ENCODE data around the gene IL17C. TPM values are rescaled to one million over a fixed set of nuclear protein-coding genes. Genes with fewer than 3 reads are reported as not detected.

Gene IL17C
- total RNA-seq, 1 experiment from 2014 or later = not detected

DNA sequence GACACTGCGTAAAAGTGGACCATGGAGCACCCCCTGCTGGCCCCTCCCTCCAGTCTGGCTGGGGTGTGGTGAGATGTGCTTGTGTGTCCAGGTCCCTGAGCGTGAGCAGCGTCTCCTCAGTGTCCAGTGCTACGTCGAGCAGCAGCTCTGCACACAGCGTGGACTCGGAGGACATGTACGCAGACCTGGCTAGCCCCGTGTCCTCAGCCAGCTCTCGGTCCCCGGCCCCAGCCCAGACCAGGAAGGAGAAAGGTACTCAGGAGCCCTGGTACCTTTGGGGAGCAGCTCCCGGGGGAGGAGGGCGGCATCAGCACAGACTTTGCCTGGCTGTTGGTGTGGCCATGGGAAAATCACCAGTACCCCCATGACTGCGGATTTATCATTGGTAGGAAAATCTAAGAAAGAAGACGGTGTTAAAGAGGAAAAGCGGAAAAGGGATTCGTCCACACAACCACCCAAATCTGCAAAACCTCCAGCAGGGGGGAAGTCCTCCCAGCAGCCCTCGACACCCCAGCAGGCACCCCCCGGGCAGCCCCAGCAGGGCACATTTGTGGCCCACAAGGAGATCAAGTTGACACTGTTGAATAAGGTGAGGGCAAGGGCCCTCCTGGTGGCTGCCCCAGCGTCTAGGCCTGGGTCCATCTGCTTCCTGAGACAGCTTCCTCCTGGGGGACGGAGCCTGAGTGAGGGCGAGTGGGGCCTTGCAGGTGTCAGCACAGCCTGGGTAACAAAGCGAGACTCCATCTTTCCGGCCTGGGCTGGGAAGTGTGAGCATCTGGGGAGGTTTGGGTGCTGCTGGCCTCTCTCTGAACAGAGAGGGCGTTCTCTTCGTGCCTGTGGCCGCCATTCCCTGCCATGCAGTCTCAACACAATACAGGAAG lies 10.6 kb upstream of the IL17C start:
- DNase-seq (ENCODE audit: low read depth) = no peak

DNA sequence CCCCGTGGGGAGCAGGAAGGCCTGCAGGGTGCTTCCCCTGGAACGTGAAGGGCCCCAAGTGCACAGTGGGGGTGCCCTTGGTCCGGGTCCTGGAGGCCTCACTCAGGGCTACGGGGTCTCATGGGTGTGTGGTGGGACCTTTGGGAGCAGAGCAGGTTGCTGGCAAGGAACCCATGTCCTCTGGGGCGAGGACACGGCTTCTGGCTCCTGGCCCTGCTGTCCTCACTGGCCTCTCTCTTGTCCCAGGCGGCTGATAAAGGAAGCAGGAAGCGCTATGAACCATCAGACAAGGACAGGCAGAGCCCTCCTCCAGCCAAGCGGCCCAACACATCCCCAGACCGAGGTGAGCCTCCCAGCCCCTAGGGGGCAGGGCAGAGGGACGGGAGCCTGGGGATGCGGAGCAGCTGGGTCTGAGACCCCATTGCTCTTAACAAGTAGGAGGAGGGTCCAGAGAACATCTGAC lies 9.8 kb upstream of the IL17C start:
- DNase-seq (ENCODE audit: low read depth) = no peak

DNA sequence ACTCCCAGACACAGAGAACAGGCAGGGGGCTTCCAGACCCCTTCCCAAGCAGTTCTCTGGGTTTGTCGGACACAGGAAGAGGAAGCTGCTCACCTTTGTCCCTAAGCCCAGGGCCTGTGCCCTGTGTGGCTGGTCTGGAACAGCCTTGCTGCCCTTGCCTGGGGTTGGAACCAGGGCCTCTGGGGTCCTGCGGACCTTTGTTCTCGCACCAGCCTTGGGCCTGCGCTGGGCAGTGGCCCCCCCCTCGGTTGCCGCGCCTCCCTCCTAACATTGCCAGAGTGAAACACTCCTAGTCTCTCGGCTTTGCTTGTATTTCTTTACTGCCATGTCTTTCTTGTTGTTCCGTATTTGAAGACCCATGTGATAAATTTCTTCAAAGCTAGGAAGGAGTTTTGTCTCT lies 8.5 kb upstream of the IL17C start:
- DNase-seq (ENCODE audit: low read depth) = no peak

DNA sequence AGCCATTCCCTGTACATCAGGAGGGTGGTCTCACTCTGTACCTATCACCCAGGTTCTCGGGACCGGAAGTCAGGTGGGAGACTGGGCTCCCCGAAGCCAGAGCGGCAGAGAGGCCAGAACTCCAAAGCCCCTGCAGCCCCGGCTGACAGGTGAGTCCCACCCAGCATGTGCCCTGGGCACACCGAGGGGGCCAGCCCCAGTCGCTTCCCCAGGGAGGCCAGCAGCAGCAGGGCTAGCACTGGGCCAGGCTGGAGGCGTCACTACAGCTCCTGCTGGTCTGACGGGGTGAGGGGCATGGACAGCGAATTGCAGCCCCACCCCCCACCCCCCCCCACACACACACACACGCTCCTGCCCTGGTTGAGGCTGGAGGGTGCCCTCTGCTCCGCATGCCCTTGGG lies 7.9 kb upstream of the IL17C start:
- DNase-seq (ENCODE audit: low read depth) = no peak

DNA sequence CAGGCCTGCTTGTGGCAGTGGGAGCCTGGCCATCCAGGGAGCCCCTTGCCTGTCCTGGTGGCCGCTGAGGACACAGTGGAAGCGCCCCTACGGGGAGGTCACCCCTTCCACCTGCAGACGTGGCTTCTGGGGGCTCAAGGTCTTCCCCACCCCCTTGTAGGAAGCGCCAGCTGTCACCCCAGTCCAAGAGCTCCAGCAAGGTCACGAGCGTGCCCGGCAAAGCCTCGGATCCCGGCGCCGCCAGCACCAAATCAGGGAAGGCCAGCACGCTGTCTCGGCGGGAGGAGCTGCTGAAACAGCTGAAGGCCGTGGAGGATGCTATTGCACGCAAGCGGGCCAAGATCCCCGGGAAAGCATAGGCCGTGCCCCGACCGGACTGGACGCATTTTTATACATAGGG lies 7.4 kb upstream of the IL17C start:
- DNase-seq (ENCODE audit: low read depth) = no peak

DNA sequence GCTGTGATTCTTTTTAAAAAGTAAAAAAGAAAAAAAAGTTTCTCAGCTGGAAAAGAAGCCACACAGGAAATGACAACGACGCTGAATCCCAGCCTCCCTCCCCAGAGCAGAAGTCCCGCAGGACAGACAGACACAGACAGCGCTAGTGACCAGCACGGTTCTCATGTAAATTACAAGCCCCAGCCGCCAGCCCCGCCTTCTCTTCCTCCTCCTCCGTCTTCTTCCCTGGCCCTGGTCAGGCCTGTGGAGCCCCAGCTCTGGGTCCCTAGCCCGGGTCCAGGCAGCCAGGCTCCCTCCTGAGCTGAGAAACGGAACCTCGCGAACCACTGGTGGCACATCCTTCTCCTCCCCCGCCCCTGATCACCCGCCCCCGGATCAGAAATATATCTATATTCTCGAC lies 7.0 kb upstream of the IL17C start:
- DNase-seq (ENCODE audit: low read depth) = no peak

DNA sequence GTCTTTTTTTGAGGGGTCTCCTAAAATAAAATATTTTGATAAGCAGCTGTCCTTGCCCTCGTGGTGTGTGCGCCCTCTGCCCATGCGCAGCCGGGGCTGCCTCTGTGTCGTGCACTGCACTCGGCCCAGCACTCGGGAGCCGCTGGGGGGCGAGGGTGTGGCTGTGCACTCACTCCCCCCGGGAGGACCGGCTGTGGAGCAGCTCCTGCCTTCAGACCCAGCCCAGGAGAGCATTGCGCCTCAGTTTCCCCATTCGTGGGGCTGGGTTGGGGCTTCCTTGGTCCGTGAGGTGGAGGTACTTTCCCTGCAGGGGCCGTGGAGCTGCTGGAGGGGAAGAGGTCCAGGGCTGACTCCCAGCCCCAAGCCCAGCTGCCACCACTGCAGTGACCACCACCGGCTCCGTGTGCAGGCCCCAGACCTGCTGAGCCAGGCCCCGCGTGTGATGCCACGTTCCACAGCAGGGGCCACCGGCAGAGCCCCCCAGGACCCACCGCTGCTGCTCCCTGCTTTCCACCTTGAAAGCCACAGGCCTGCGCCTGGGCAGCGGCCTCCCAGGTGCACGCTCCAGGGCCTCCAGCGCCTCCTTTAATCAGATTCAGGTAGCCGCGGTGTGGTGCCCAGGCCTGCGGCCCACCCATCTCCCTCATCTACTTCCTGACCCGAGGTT lies 6.3 kb upstream of the IL17C start:
- DNase-seq (ENCODE audit: low read depth) = no peak

DNA sequence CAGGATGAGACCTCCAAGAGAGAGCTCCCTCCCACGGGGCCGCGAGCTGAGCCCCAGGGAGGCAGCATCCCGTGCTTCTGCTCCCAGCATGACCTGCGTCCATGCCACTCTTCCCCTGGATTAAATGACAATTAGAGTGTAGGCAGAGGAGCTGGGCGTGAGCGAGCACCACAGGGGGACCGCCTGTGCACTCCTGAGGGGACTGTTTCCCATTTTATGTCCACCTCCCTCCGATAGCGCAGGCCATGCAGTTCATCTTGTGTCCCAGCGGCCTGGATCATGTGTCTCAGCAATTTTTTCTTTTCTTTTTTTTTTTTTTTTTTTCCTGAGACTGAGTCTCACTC lies 5.8 kb upstream of the IL17C start:
- DNase-seq (ENCODE audit: low read depth) = no peak

DNA sequence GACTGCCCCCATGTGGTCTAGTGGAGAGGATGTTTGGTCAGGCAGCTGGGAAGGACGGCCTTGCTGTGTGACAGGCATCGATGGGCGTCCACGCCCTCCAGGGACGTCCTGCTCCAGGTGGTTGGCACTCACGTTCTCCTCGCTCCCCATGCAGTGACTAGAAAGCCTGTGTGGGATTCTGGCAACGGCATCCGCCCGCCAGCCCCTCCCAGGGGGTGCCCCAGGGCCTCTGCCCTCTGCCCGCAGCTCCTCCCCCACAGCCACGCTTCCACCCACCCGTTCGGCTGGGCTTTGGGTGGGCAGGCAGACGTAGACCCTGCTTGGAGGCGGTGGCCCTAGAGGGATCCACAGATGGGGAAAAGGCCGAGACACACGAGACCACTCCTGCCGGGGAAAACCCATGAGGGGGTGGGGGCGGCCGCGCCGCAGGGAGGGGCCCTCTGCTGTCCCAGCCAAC lies 4.7 kb upstream of the IL17C start:
- DNase-seq (ENCODE audit: low read depth) = peak; percentile 42

DNA sequence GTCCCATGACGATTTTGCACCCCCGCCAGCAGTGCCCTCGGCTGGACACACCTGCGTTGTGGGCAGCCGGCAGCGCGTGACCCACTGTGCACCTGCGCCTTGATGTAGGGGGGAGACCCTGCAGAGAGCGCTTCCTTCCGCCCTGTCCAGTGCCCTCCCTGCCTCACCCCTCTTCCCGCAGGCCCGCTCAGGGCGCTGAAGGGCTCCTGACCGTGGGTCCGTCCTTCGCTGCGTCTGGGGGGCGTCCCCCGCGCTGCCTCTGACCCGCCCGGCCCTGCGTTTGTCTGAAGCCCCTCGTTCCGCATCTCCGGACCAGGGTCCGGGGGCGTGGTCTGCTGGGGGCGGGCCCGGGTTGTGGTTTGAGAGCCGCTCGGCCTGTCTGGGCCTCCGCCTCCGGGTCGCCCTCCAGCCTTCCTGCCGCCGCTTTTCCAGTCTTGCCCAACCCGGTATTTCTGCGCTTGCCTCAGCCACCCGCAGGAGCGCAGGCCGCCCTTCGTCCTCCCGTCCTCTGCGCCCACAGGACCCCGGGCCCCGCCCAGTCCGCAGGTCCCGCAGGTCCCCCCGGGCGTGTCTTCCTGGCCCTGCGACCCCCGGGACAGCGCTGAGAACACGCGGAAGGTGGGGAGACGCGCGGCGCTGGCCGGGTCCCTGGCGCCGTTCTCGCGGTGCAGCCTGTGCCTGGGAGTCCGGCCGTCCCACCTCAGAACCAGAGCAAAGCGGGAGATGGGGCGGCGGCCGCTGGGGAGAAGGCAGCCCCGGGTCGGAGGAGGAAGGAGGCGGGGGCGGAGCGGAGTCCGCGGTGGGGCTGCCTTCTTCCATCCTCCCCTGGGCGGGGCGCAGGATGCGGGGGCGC lies 4.0 kb upstream of the IL17C start:
- peak; percentile 75 for DNase-seq (ENCODE audit: low read depth)

DNA sequence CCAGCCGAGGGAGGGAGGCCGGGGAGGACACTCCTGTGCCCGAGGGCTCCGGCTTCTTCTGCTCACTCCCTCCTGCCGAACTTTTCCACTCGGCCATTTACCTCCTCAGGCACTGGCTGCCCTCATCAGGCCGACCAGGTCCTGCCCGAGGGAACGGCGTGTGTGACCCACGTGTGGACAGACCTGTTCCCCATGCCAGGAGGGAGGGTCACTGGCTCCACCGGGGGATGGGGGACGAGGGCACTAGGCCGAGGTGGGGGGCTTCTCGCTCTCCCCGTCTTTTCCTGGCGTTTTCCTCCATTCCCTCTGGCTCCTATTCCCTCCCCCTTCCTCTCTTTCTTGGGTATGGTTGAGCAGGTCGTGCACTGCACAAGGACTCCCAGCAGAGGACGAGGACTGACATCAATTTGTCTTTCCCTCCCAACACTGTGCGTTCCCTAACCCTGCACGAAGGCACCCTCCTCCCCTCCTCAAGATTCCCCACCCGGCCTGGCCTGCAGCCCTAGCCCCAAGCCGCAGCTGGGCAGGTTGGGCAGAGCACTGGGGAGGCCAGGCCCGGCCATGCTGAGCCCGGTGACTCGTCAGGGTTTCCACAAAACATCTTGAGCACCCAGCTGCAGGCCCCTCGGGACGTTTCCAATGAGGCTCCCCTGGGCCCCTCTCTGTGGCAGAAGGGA lies 3.2 kb upstream of the IL17C start:
- DNase-seq (ENCODE audit: low read depth) = peak; percentile 34

DNA sequence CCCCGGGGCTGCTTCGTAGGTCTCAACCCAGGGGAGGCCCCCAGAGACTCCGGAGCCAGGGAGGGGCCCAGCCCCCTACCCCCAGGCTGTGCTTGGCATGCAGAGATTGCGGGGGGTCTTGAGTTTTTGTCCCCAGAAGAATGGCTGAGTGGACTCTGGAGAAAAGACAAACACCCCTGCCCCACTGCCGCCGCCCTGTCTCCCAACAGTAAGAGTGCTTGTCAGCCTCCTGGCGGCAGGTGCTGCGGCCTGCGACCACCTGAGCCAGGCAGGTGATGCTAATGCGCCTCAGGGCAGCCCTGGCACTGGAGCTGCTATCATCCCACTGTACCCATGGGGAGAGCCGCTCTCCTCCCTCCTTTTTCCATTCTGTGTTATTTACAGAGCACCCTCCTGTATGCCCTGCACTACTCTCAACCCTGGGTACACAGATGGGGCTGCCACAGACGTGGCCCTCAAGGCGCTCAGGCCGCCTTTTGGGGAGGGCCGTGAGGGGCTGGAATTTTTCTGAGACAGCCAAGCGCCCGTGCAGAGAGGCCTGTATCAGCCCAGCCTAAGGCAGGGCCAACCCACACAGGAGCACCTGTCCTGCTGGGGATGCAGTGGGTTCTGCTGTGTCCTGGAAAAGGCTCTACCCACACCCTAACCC lies 2.6 kb upstream of the IL17C start:
- no peak for DNase-seq (ENCODE audit: low read depth)

DNA sequence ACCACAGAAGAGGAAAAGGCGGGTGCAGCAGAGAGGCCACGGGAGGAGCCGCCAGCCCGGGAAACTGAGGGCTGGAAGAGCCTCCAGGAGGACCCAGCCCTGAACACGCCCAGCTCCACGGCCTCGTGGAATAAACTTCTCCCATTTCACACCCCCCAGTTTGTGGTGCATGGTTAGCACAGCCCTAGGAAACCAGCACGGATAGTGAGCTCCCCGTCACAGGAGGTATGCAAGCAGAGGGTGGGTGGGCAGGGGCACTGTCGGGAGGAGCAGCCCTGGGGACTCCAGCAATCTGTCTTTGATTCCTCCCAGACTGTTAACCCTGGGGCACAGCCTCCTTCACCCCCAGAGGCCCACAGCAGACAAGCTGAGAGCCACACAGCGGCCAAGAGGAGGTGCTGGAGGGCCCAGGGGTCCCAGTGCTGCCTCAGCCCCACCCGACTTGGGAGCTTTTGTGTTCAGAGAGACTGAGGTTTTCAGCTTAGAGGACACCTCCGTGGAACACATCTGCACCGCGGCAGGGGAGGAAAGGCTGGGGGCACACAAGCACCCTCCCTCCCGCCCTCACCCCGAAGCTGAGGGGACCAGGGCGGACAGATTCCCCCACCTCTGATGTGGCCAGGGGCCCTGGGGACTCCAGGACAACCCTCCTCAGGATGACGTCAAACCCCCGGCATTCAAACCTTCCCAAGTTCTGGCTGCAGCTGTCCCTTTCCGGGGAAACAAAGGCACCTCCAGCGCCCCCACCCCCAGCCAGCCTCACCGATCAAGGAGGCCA lies 1.7 kb upstream of the IL17C start:
- DNase-seq (ENCODE audit: low read depth) = no peak

DNA sequence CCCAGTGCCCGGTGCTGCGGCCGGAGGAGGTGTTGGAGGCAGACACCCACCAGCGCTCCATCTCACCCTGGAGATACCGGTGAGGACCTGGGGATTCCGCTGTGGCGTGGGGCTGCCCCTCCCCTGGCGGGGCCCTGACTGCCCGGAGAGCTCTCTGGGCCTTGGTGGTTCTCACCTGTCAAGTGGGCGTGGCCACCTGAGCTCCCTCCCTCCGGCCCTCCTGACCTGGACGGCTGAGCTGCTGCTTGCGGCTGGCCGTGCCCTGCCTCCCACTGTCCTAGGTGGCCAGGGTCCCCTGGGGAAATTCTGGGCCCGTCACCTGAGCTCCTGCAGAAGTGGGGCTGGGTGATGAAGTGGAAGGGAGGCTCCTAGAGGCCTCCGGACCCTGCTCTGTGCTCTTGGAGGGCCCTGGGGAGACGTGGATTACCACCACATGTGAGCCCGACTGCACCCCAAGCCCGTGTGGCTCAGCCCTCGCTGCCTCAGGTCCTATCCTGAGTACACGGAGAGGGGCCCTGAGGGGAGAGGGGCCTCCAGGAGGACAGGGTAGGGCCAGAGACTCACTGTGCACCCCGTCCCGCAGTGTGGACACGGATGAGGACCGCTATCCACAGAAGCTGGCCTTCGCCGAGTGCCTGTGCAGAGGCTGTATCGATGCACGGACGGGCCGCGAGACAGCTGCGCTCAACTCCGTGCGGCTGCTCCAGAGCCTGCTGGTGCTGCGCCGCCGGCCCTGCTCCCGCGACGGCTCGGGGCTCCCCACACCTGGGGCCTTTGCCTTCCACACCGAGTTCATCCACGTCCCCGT lies 1.1 kb downstream of the IL17C start:
- no peak for DNase-seq (ENCODE audit: low read depth)

DNA sequence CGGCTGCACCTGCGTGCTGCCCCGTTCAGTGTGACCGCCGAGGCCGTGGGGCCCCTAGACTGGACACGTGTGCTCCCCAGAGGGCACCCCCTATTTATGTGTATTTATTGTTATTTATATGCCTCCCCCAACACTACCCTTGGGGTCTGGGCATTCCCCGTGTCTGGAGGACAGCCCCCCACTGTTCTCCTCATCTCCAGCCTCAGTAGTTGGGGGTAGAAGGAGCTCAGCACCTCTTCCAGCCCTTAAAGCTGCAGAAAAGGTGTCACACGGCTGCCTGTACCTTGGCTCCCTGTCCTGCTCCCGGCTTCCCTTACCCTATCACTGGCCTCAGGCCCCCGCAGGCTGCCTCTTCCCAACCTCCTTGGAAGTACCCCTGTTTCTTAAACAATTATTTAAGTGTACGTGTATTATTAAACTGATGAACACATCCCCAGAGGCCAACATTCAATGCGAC lies 1.7 kb downstream of the IL17C start:
- DNase-seq (ENCODE audit: low read depth) = no peak

DNA sequence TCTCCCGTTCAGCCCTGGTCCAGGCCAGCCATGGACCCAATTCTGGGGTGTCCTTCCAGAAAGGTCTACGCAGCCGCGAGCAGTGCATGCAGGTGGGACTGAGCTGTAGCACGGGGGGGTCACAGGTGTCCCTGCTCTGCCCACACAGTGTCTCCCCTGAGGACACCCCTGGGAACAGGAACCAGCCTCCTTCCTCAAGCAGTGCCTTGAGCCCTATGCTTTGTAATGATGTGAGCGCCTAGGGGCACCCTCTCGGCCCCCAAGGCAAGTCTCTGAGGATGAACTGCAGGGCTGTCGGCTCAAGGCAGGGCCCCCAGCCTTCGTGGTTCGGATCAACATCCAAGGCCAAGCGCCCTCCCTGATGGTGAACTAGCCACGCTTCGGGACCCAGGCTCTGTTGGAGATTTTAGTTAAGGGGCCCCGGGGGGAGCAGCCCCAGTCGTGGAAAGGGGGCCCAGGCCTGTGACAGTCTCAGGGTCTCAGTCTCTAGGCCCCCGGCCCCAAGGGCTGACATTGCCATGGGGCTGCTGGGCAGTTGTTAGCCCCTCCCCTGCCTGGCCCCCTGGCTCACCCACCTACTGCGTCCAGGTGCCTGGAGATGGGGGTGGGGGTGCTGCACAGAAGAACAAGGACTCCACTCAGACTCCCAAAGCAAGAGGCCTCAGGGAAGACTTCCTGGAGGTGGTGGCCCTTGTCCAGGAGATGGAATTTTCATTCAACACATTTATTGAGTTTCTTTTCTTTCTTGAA lies 2.3 kb downstream of the IL17C start:
- no peak for DNase-seq (ENCODE audit: low read depth)

DNA sequence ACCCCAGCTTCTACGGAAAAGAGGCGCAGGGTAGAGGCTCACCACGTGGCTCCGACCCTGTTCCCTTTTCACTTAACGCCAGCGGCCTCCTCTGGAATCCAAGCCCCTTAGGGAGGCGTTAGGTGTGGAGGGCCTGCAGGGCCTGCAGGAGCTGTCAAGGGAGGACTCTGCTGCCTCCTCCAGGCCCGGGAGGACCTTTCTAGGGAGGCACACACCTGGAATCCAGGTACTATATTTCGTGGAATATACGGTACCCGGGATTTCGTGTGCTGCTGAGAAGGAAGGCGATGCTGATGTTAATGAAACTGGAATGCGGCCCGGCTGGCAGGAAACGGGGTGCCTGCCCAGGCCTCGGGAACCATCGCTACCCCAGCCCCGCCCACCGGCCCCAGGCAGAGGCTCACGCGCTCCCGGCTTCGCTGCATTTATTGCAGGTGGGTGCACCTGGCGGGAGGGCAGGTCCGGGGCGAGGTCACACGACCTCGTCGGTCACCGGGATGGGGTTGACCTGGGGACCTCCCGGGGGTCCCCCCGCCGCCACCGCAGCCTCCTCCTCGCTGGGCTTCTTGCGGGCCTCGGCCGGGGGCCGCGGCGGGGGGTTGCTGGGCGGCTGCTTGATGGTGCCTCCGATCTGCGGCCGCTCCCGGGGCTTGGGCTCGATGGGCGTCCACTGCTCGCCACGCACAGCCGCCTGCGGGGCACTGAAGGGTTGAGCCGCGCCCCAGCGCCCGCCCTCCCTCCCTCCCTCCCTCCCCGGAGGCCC lies 4.7 kb downstream of the IL17C start:
- no peak for DNase-seq (ENCODE audit: low read depth)

DNA sequence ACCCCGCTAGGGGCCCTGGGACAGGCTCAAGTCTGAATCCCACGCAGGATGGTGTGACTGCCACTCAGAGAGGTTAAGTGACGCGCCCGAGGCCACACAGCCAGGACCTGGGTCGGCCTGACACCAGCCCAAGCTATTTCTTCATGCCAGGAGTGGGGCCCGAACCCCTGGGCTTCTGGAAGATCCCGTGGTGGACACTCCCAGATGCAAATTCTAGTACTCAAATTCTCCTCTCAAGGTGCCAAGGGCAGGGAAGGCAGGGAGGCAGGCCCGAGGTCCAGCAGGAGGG lies 5.2 kb downstream of the IL17C start:
- DNase-seq (ENCODE audit: low read depth) = no peak

All from Daoy (cell line).